K562 (cell line): ENCODE data around the gene CCDC87. TPM values are rescaled to one million over a fixed set of nuclear protein-coding genes. Genes with fewer than 3 reads are reported as not detected.

Experiments
- ATAC-seq: fragments of 200-7000 bp; cut with Tn5 transposase; 3 replicates; pipeline ENCODE4 v1.9.1; 2020; ENCODE audit warnings: moderate library complexity
- BruUV-seq: library from RNA; stranded (reverse); fragments of 400-500 nt; replicated peaks from 2 replicates; lab custom pipeline; 2021; lab: Mats Ljungman, UMichigan
- CTCF ChIA-PET: fragments of 300-600 bp; formaldehyde crosslinking; extraction: SDS; loops from one replicate; lab custom pipeline; 2021; ENCODE audit warnings: low intra/inter-chr PET ratio; lab: Yijun Ruan, JAX
- POLR2A ChIA-PET: fragments of 300-600, 350-650 bp; sonication (Branson Sonifier 250); formaldehyde crosslinking; extraction: SDS; loops from one replicate; lab custom pipeline; 2021; ENCODE audit warnings: antibody characterized with exemption, inconsistent platforms; lab: Yijun Ruan, JAX
- DNase-seq, 4 experiments: peaks; one replicate each; pipeline versions ENCODE4 v3.0.0 to v3.0.0-alpha.2; 2011 to 2018; ENCODE audit warnings: low spot score in 3 of 4, mixed read lengths in 3 of 4; ENCODE audit errors: extremely low read depth in 1 of 4
- FAIRE-seq: peaks from 2 replicates; lab custom pipeline; 2011; peaks lifted over from hg19 to GRCh38; lab: Jason Lieb, UNC
- H2AFZ ChIP-seq: 2 replicates; pipeline ENCODE4 v1.6.0; 2011; ENCODE audit warnings: low read depth, low read length, control low read depth, inconsistent platforms
- H3K27ac ChIP-seq: fragments of 200-600 bp; 3 replicates; pipeline ENCODE4 v1.8.0; 2011; ENCODE audit warnings: low read depth, mild to moderate bottlenecking, control low read depth, inconsistent platforms, low read length, moderate library complexity, mixed read lengths; ENCODE audit errors: extremely low read depth
- H3K27me3 ChIP-seq, 2 experiments: fragments of 300-600 bp in 1 of 2; 2 replicates in 1 of 2; 3 replicates in 1 of 2; pipeline versions ENCODE4 v1.6.0 to v1.8.0; 2011; ENCODE audit warnings: inconsistent platforms in 2 of 2, low read length in 2 of 2, mild to moderate bottlenecking in 1 of 2, mixed read lengths in 1 of 2, moderate library complexity in 1 of 2; ENCODE audit not compliant: control insufficient read depth in 2 of 2, insufficient read depth in 2 of 2
- H3K36me3 ChIP-seq: fragments of 300-600 bp; 3 replicates; pipeline ENCODE4 v1.8.0; 2011; ENCODE audit warnings: mild to moderate bottlenecking, low read length, inconsistent platforms; ENCODE audit not compliant: control insufficient read depth, insufficient read depth
- H3K4me1 ChIP-seq, 2 experiments: fragments of 200-600 bp in 1 of 2; replicated peaks in 1 of 2; 2 replicates in 1 of 2; 3 replicates in 1 of 2; pipeline versions ENCODE4 v1.5.1 to v1.8.0; 2011; ENCODE audit warnings: inconsistent platforms in 2 of 2, low read length in 2 of 2, mild to moderate bottlenecking in 1 of 2, mixed read lengths in 1 of 2, moderate library complexity in 1 of 2; ENCODE audit not compliant: control insufficient read depth in 2 of 2, insufficient read depth in 2 of 2
- H3K4me2 ChIP-seq: 2 replicates; pipeline ENCODE4 v1.6.1; 2011; ENCODE audit warnings: low read length, control low read depth, inconsistent platforms, mixed read lengths; ENCODE audit not compliant: insufficient read depth
- H3K4me3 ChIP-seq: fragments of 200-600 bp; sonication (generic), shearing (Covaris generic); 2 replicates; pipeline ENCODE4 v1.5.1; 2016; ENCODE audit warnings: control low read depth, inconsistent platforms
- H3K79me2 ChIP-seq: fragments of 200-600 bp; 3 replicates; pipeline ENCODE4 v1.8.0; 2011; ENCODE audit warnings: low read length, inconsistent platforms; ENCODE audit not compliant: control insufficient read depth, insufficient read depth
- H3K9ac ChIP-seq, 2 experiments: 2 replicates each; pipeline versions ENCODE4 v1.6.0 to v1.6.1; 2011; ENCODE audit warnings: low read depth in 2 of 2, low read length in 2 of 2, control low read depth in 1 of 2, inconsistent platforms in 1 of 2, mild to moderate bottlenecking in 1 of 2, mixed read lengths in 1 of 2; ENCODE audit not compliant: insufficient read depth in 1 of 2
- H3K9me1 ChIP-seq: one replicate; pipeline ENCODE4 v1.6.0; 2011; ENCODE audit warnings: inconsistent platforms, mild to moderate bottlenecking, low read length, moderate library complexity; ENCODE audit not compliant: control insufficient read depth, insufficient read depth
- H3K9me3 ChIP-seq: replicated peaks from 2 replicates; pipeline ENCODE4 v1.5.1; 2011; ENCODE audit warnings: low read depth, low read length, inconsistent platforms; ENCODE audit not compliant: control insufficient read depth, insufficient read depth
- H4K20me1 ChIP-seq: replicated peaks from 2 replicates; pipeline ENCODE4 v1.6.1; 2011; ENCODE audit warnings: low read length, inconsistent platforms, mixed read lengths; ENCODE audit not compliant: control insufficient read depth, insufficient read depth
- CHD4 ChIP-seq: fragments of 200-600 bp; sonication (generic); IDR thresholded peaks from 3 replicates; pipeline ENCODE4 v1.6.1; 2012; ENCODE audit warnings: low read depth, mild to moderate bottlenecking, mixed read lengths, low read length, inconsistent platforms; ENCODE audit not compliant: insufficient read depth, insufficient replicate concordance, poor library complexity, severe bottlenecking
- DPF2 ChIP-seq: fragments of 450-650 bp; IDR thresholded peaks from 2 replicates; pipeline ENCODE4 v1.6.1; 2016
- FOS ChIP-seq: IDR thresholded peaks from 3 replicates; pipeline ENCODE4 v1.6.1; 2011; ENCODE audit not compliant: insufficient read length; ENCODE audit errors: extremely low read depth
- GATA2 ChIP-seq: sonication (generic); formaldehyde crosslinking; IDR thresholded peaks from 2 replicates; pipeline ENCODE4 v1.4.0; 2020; ENCODE audit warnings: mild to moderate bottlenecking, missing genetic modification reagents
- KHSRP ChIP-seq: fragments of 450-650 bp; IDR thresholded peaks from 2 replicates; pipeline ENCODE4 v1.6.1; 2017
- MBD1 ChIP-seq: fragments of 250-450 bp; sonication (Bioruptor Pico); IDR thresholded peaks from 2 replicates; pipeline ENCODE4 v1.8.0; 2022; ENCODE audit warnings: inconsistent platforms
- NUFIP1 ChIP-seq: fragments of 450-650 bp; IDR thresholded peaks from 2 replicates; pipeline ENCODE4 v1.6.1; 2018; ENCODE audit not compliant: partially characterized antibody
- PCBP2 ChIP-seq: fragments of 200-400 bp; formaldehyde crosslinking; IDR thresholded peaks from 2 replicates; pipeline ENCODE4 v1.6.1; 2018; ENCODE audit warnings: low read length, low read depth, mild to moderate bottlenecking, moderate library complexity; ENCODE audit not compliant: poor library complexity, severe bottlenecking
- RBM34 ChIP-seq: fragments of 200-400 bp; formaldehyde crosslinking; IDR thresholded peaks from 2 replicates; pipeline ENCODE4 v1.6.1; 2018; ENCODE audit warnings: low read length, borderline replicate concordance; ENCODE audit not compliant: insufficient read depth
- STAG1 ChIP-seq: sonication (generic); formaldehyde crosslinking; IDR thresholded peaks from 2 replicates; pipeline ENCODE4 v1.5.0; 2020; ENCODE audit warnings: missing genetic modification reagents, borderline replicate concordance
- TCFL5 ChIP-seq: fragments of 250-450 bp; sonication (Bioruptor Pico); conservative IDR thresholded peaks from 2 replicates; pipeline ENCODE4 v1.6.1; 2021; ENCODE audit warnings: mild to moderate bottlenecking, moderate library complexity, matching md5 sums
- ZNF12 ChIP-seq: sonication (generic); formaldehyde crosslinking; IDR thresholded peaks from 2 replicates; pipeline ENCODE4 v1.4.0; 2020; ENCODE audit warnings: mild to moderate bottlenecking, missing genetic modification reagents
- ZNF444 ChIP-seq: fragments of 250-450 bp; sonication (Bioruptor Pico); IDR thresholded peaks from 2 replicates; pipeline ENCODE4 v1.4.0; 2020; ENCODE audit warnings: mild to moderate bottlenecking, moderate library complexity
- WGBS: fragments of 100-300 bp; shearing (Covaris generic); methylation state at CpG from one replicate; pipeline ENCODE4 v1.1.6; 2016; ENCODE audit warnings: low coverage, mixed read lengths; ENCODE audit not compliant: insufficient coverage; ENCODE audit errors: missing lambda C conversion rate; 5-methylcytosine and 5-hydroxymethylcytosine counted together
- in situ Hi-C: fragments of 300-500 bp; cut with MboI; formaldehyde crosslinking; loops from 4 replicates; pipeline ENCODE4 v1.15.0; 2018; ENCODE audit warnings: inconsistent platforms, mixed read lengths
- intact Hi-C: fragments of 100-400 bp; cut with micrococcal nuclease; formaldehyde crosslinking; loops from 2 replicates; pipeline ENCODE4 v1.14.2; 2022
- polyA plus RNA-seq, 8 experiments: library from polyadenylated mRNA; depleted of rRNA in 4 of 8; stranded (reverse) in 5 of 8; unstranded in 3 of 8; fragments of >200 nt; fragmentation: Nextera tagmentation in 2 of 8; fragmentation: Illumina TruSeq in 1 of 8; extraction: Ambion mirVana in 2 of 8; extraction: Trizol in 1 of 8; gene quantifications; 2 replicates each; pipeline versions ENCODE4 v1.2.1 to v1.2.3, GENCODE V29; 2011 to 2014; ENCODE audit warnings: inconsistent platforms in 1 of 8, missing spikeins in 1 of 8
- total RNA-seq, 7 experiments: library from RNA; depleted of rRNA in 6 of 7; stranded (reverse); fragments of >200 nt in 6 of 7; fragmentation: Illumina TruSeq in 2 of 7; extraction: Trizol in 2 of 7; gene quantifications; 2 replicates each; pipeline versions ENCODE4 v1.2.1 to v1.2.3, GENCODE V29; 2011 to 2021; ENCODE audit warnings: low replicate concordance in 1 of 7

The CCDC87 gene
- total and polyA plus RNA-seq, 9 of the 15 experiments (the other 6 are each of a cell fraction or from before 2014, with no cell fraction given): 0.03 to 0.44 (median 0.15) TPM; not detected in 1

- CTCF ChIA-PET: interaction anchor here (0.7 kb wide), 1 partner anchor 44 kb away, joined by 9 read pairs; no protein-coding TSS in a partner anchor
- 65% methylated on average over 12 of the region's 13 CpGs for WGBS
Measured at GRCh38 chr11:66614073-66614472, 21.2 kb upstream of the CCDC87 start.

DNA sequence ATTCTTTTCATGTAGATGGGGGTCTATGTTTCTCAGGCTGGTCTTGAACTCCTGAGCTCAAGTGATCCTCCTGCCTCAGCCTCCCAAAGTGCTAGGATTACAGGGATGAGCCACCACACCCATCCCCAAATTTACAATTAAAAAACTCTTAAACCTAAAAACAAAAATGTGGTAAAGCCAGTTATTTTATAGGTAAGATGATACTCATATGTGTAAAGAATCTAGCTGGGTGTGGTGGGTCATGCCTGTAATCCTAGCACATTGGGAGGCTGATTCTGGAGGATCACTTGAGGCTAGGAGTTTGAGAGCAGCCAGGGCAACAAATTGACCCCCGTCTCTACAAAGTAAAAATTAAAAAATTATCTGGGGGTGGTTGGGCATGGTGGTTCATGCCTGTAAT, 19.6 kb upstream of the CCDC87 start:
- peaks cover 3 to 27% of the 10 kb centered on the region in 2 experiments; a peak in 3 of 5 replicates for H3K4me1 ChIP-seq
- peaks cover 4% of the 10 kb centered on the region; the same call in 2 of the 3 replicates for H3K36me3 ChIP-seq
- no peaks in the 10 kb centered on the region for H3K9me3 ChIP-seq
- H3K27me3 ChIP-seq: no peaks in the 10 kb centered on the region
- peaks cover 25% of the 10 kb centered on the region for H3K79me2 ChIP-seq
- BruUV-seq: no TSS peak
- no peak for FAIRE-seq
- no peaks in the 10 kb centered on the region for H3K9me1 ChIP-seq
- POLR2A ChIA-PET: interaction anchor here (0.6 to 1.6 kb wide), 3 partner anchors 18 to 122 kb away, joined by 3 to 6 read pairs (median 5); no protein-coding TSS in a partner anchor
- H3K4me3 ChIP-seq: no peak overlapping the region
- no peak for TF ChIP-seq MBD1 (CRISPR knock-in tag)
- no peak for TF ChIP-seq ZNF12 (CRISPR knock-in tag)
- no peak for TF ChIP-seq NUFIP1
- no peak for TF ChIP-seq STAG1 (CRISPR knock-in tag)
- TF ChIP-seq DPF2: no peak
- TF ChIP-seq CHD4: no peak
- no peak for TF ChIP-seq TCFL5 (CRISPR knock-in tag)
- TF ChIP-seq, all 486 proteins: peak for 0
- Histone ChIP-seq H3K4me2 (no peak overlapping the region), H2AFZ (no peak overlapping the region), H3K9ac (no peak overlapping the region), H3K27ac (no peak overlapping the region), H4K20me1 (peaks cover 9% of the 10 kb centered on the region)
- ATAC-seq (no peak), DNase-seq (no peak)
- CTCF ChIA-PET: no interaction called here
- WGBS: 63% methylated on average over 1 of the region's 1 CpG
- intact Hi-C loops: no loop called here
- in situ Hi-C loops: no loop called here

More at GRCh38 chr11:66614073-66614472, 21.2 kb upstream of the CCDC87 start:
- TF ChIP-seq PCBP2 (no peak), ZNF444 (CRISPR knock-in tag) (no peak), GATA2 (CRISPR knock-in tag) (no peak), RBM34 (no peak), KHSRP (no peak), FOS (no peak)
- H3K27me3 ChIP-seq: no peaks in the 10 kb centered on the region
- FAIRE-seq: no peak
- H3K27ac ChIP-seq: no peak overlapping the region
- no peak for DNase-seq
- H2AFZ ChIP-seq: no peak overlapping the region
- no peaks in the 10 kb centered on the region for H3K9me3 ChIP-seq
- intact Hi-C loops (no loop called here), in situ Hi-C loops (no loop called here)
- no TSS peak for BruUV-seq
- no peak overlapping the region for H3K4me2 ChIP-seq
- peak overlapping the region in 1 of 2 experiments; percentile 37; a peak in 1 of 4 replicates for H3K9ac ChIP-seq
- H3K79me2 ChIP-seq: peaks cover 42% of the 10 kb centered on the region
- peaks cover 20% of the 10 kb centered on the region for H3K36me3 ChIP-seq
- H3K4me3 ChIP-seq: no peak overlapping the region
- peaks cover 9 to 27% of the 10 kb centered on the region in 2 experiments; a peak in 3 of 5 replicates for H3K4me1 ChIP-seq
- no peaks in the 10 kb centered on the region for H3K9me1 ChIP-seq
- POLR2A ChIA-PET: interaction anchor here (0.7 to 4.9 kb wide), 7 partner anchors 9 to 325 kb away, joined by 3 to 34 read pairs (median 6); partner anchors contain the start of genes RBM4 and YIF1A
- ATAC-seq: no peak
- H4K20me1 ChIP-seq: peaks cover 25% of the 10 kb centered on the region
